NB4 (cell line): ENCODE results near the gene ACP3.

Experiments used
- CTCF ChIP-seq: IDR thresholded peaks from one replicate; pipeline ENCODE4 v1.5.1; 2012; ENCODE audit warnings: low read depth, low read length
- TF ChIP-seq, protein P1 (sequence below): IDR thresholded peaks from 2 replicates; pipeline ENCODE4 v1.6.1; 2011; ENCODE audit warnings: low read depth, low read length

- TF ChIP-seq CTCF, result no peak
- TF ChIP-seq, protein P1, sequence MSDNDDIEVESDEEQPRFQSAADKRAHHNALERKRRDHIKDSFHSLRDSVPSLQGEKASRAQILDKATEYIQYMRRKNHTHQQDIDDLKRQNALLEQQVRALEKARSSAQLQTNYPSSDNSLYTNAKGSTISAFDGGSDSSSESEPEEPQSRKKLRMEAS, result no peak
Observed at GRCh38 chr3:132406587-132406986, 89.4 kb downstream of the ACP3 start.
